ENCODE measurements around the gene KRI1. TPM values are rescaled to one million over a fixed set of nuclear protein-coding genes. Genes with fewer than 3 reads are reported as not detected.

Gene KRI1
- total RNA-seq, 1 donor = 5.4 TPM

- no peaks in the 10 kb centered on the region for H3K9me3 ChIP-seq (ENCODE audit: low read depth, low read length)
- no peaks in the 10 kb centered on the region for H3K27me3 ChIP-seq (ENCODE audit: insufficient read depth, low read length)
- peak; percentile 99 for DNase-seq (ENCODE audit: insufficient read length, low spot score, missing footprints)
- peak within 1 kb of the TSS; percentile 77 for H3K27ac ChIP-seq (ENCODE audit: low read depth, low read length)
- H2AFZ ChIP-seq (ENCODE audit: low read length) = peak within 1 kb of the TSS; percentile 88
- peak within 1 kb of the TSS; percentile 79 for H3K4me3 ChIP-seq (ENCODE audit: insufficient read depth, low read length)
- H3K36me3 ChIP-seq (ENCODE audit: insufficient read depth, low read length) = no peaks in the 10 kb centered on the region
- peaks cover 25% of the 10 kb centered on the region for H3K79me2 ChIP-seq (ENCODE audit: insufficient read depth, low read length)
- peaks cover 33% of the 10 kb centered on the region for H3K4me1 ChIP-seq (ENCODE audit: insufficient read depth, low read length)
- peak within 1 kb of the TSS; percentile 92 for H3K4me2 ChIP-seq (ENCODE audit: insufficient read depth, low read length)
- TF ChIP-seq, protein P1, sequence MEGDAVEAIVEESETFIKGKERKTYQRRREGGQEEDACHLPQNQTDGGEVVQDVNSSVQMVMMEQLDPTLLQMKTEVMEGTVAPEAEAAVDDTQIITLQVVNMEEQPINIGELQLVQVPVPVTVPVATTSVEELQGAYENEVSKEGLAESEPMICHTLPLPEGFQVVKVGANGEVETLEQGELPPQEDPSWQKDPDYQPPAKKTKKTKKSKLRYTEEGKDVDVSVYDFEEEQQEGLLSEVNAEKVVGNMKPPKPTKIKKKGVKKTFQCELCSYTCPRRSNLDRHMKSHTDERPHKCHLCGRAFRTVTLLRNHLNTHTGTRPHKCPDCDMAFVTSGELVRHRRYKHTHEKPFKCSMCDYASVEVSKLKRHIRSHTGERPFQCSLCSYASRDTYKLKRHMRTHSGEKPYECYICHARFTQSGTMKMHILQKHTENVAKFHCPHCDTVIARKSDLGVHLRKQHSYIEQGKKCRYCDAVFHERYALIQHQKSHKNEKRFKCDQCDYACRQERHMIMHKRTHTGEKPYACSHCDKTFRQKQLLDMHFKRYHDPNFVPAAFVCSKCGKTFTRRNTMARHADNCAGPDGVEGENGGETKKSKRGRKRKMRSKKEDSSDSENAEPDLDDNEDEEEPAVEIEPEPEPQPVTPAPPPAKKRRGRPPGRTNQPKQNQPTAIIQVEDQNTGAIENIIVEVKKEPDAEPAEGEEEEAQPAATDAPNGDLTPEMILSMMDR (IDR thresholded peaks at IDR 0.05; ENCODE audit: extremely low read depth, low read depth, low read length) = no peak
- H4K20me1 ChIP-seq (ENCODE audit: insufficient read depth, low read length) = no peaks in the 10 kb centered on the region
Observed at GRCh38 chr19:10568826-10569651, 3.2 kb upstream of the KRI1 start, which contains the start of gene CDKN2D. Gene CDKN2D, minus strand, starts transcription at chr19:10568979. Its CDS starts 326 bp downstream, at chr19:10568653.

GRCh38 chr19:10568062-10568825 is 2.4 kb upstream of the KRI1 start:
- Histone ChIP-seq H3K27me3 (ENCODE audit: insufficient read depth, low read length) (no peaks in the 10 kb centered on the region), H3K79me2 (ENCODE audit: insufficient read depth, low read length) (peaks cover 25% of the 10 kb centered on the region), H3K4me2 (ENCODE audit: insufficient read depth, low read length) (peak overlapping the region; percentile 92), H3K9me3 (ENCODE audit: low read depth, low read length) (no peaks in the 10 kb centered on the region), H2AFZ (ENCODE audit: low read length) (peak overlapping the region; percentile 65), H3K4me3 (ENCODE audit: insufficient read depth, low read length) (peak overlapping the region; percentile 79), H4K20me1 (ENCODE audit: insufficient read depth, low read length) (no peaks in the 10 kb centered on the region), H3K36me3 (ENCODE audit: insufficient read depth, low read length) (peaks cover 2% of the 10 kb centered on the region), H3K27ac (ENCODE audit: low read depth, low read length) (no peak overlapping the region), H3K4me1 (ENCODE audit: insufficient read depth, low read length) (peaks cover 33% of the 10 kb centered on the region)
- peak; percentile 58 for DNase-seq (ENCODE audit: insufficient read length, low spot score, missing footprints)
- TF ChIP-seq, protein P1 (IDR thresholded peaks at IDR 0.05; ENCODE audit: extremely low read depth, low read depth, low read length) = no peak

DNA sequence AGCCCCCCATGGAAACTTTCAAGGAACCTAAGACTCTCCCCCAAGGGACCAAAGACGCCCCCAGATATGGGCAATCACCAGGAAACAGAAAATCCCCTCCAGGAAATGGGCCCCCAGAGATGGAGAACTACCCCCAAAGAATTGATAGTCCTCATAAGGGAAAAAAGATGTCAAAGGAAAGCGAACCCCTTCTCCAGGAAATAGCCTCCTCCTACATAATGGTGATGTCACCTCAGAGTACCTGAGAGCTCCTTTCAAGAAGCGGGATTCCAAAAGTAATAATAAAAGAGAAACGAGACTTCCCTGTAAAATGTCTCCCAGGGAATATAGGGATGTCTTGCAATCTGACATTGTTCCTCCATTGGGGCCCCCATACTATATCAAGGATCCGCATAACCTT is 1.8 kb upstream of the KRI1 start:
- TF ChIP-seq, protein P1 (IDR thresholded peaks at IDR 0.05; ENCODE audit: extremely low read depth, low read depth, low read length) = no peak
- no peak overlapping the region for H2AFZ ChIP-seq (ENCODE audit: low read length)
- H4K20me1 ChIP-seq (ENCODE audit: insufficient read depth, low read length) = no peaks in the 10 kb centered on the region
- no peaks in the 10 kb centered on the region for H3K27me3 ChIP-seq (ENCODE audit: insufficient read depth, low read length)
- no peaks in the 10 kb centered on the region for H3K9me3 ChIP-seq (ENCODE audit: low read depth, low read length)
- peak overlapping the region; percentile 79 for H3K4me3 ChIP-seq (ENCODE audit: insufficient read depth, low read length)
- peaks cover 33% of the 10 kb centered on the region for H3K4me1 ChIP-seq (ENCODE audit: insufficient read depth, low read length)
- no peak overlapping the region for H3K27ac ChIP-seq (ENCODE audit: low read depth, low read length)
- H3K79me2 ChIP-seq (ENCODE audit: insufficient read depth, low read length) = peaks cover 27% of the 10 kb centered on the region
- H3K36me3 ChIP-seq (ENCODE audit: insufficient read depth, low read length) = peaks cover 4% of the 10 kb centered on the region
- DNase-seq (ENCODE audit: insufficient read length, low spot score, missing footprints) = peak; percentile 73
- peak overlapping the region; percentile 92 for H3K4me2 ChIP-seq (ENCODE audit: insufficient read depth, low read length)

Measured in osteoblast (primary cell).